MM.1S (cell line): Measurements from ENCODE around the gene GARNL3.

Experiments
- DNase-seq: peaks from one replicate; pipeline ENCODE4 v3.0.0-alpha.2; 2015
- H2AFZ ChIP-seq: fragments of 300-600 bp; sonication (generic); 2 replicates; pipeline ENCODE4 v1.6.0; 2016; ENCODE audit warnings: antibody characterized with exemption, low read length
- H3F3A ChIP-seq: fragments of 300-600 bp; sonication (generic); 2 replicates; pipeline ENCODE4 v1.6.1; 2016; ENCODE audit warnings: mild to moderate bottlenecking, antibody characterized with exemption, low read length, moderate library complexity, mixed read lengths; ENCODE audit not compliant: insufficient read depth
- H3K27ac ChIP-seq: fragments of 300-600 bp; sonication (generic); 2 replicates; pipeline ENCODE4 v1.5.1; 2016; ENCODE audit warnings: mild to moderate bottlenecking, low read length
- H3K27me3 ChIP-seq: fragments of 300-600 bp; sonication (generic); replicated peaks from 2 replicates; pipeline ENCODE4 v1.6.0; 2016; ENCODE audit warnings: low read length; ENCODE audit not compliant: insufficient read depth
- H3K36me3 ChIP-seq: fragments of 300-600 bp; sonication (generic); replicated peaks from 2 replicates; pipeline ENCODE4 v1.6.1; 2016; ENCODE audit warnings: mild to moderate bottlenecking, low read length, mixed read lengths; ENCODE audit not compliant: insufficient read depth
- H3K4me1 ChIP-seq: fragments of 300-600 bp; sonication (generic); 2 replicates; pipeline ENCODE4 v1.6.1; 2016; ENCODE audit warnings: low read length, mixed read lengths
- H3K4me2 ChIP-seq: fragments of 300-600 bp; sonication (generic); 2 replicates; pipeline ENCODE4 v1.6.0; 2016; ENCODE audit warnings: low read depth, low read length
- H3K4me3 ChIP-seq: fragments of 300-600 bp; sonication (generic); 2 replicates; pipeline ENCODE4 v1.5.1; 2016; ENCODE audit warnings: low read length, mixed read lengths
- H3K79me2 ChIP-seq: fragments of 300-600 bp; sonication (generic); 2 replicates; pipeline ENCODE4 v1.6.1; 2016; ENCODE audit warnings: mixed run types, low read length, mixed read lengths
- H3K9ac ChIP-seq: fragments of 300-600 bp; sonication (generic); 2 replicates; pipeline ENCODE4 v1.6.1; 2016; ENCODE audit warnings: low read length, mixed read lengths
- H3K9me2 ChIP-seq: fragments of 300-600 bp; sonication (generic); replicated peaks from 2 replicates; pipeline ENCODE4 v1.6.1; 2016; ENCODE audit warnings: mild to moderate bottlenecking, low read length, mixed read lengths; ENCODE audit not compliant: insufficient read depth
- H3K9me3 ChIP-seq: fragments of 300-600 bp; sonication (generic); replicated peaks from 2 replicates; pipeline ENCODE4 v1.6.1; 2016; ENCODE audit warnings: mild to moderate bottlenecking, low read length, mixed read lengths; ENCODE audit not compliant: insufficient read depth
- H4K20me1 ChIP-seq: fragments of 300-600 bp; sonication (generic); 2 replicates; pipeline ENCODE4 v1.6.1; 2016; ENCODE audit warnings: mild to moderate bottlenecking, low read length, moderate library complexity, mixed read lengths; ENCODE audit not compliant: insufficient read depth
- CTCF ChIP-seq: fragments of 300-600 bp; sonication (generic); IDR thresholded peaks from 2 replicates; pipeline ENCODE4 v1.5.1; 2016; ENCODE audit warnings: antibody characterized with exemption, low read length, mixed read lengths
- EZH2 ChIP-seq: fragments of 300-600 bp; sonication (generic); optimal IDR thresholded peaks from 2 replicates; pipeline ENCODE3; 2017; ENCODE audit warnings: low read depth, mild to moderate bottlenecking, antibody characterized with exemption, low read length, mixed read lengths
- EZH2phosphoT487 ChIP-seq: fragments of 300-600 bp; sonication (generic); IDR thresholded peaks from 2 replicates; pipeline ENCODE4 v1.6.1; 2018; ENCODE audit warnings: antibody characterized with exemption, low read length

GARNL3 gene

GRCh38 chr9:127423476-127423933 is 158.9 kb downstream of the GARNL3 start:
- Histone ChIP-seq H4K20me1 (no peaks in the 10 kb centered on the region), H3K36me3 (no peaks in the 10 kb centered on the region), H3K4me1 (peaks cover 12% of the 10 kb centered on the region), H3K9me2 (no peaks in the 10 kb centered on the region), H2AFZ (peak overlapping the region; percentile 87), H3K27ac (peak overlapping the region; percentile 48; the same call in 1 of the 2 replicates), H3F3A (0 out of 2 replicates have a peak, but pooled peaks cover 4% of the 10 kb centered on the region), H3K4me2 (peak overlapping the region; percentile 97), H3K27me3 (no peaks in the 10 kb centered on the region), H3K9ac (peak overlapping the region; percentile 85), H3K79me2 (peaks cover 59% of the 10 kb centered on the region), H3K9me3 (no peaks in the 10 kb centered on the region), H3K4me3 (peak overlapping the region; percentile 96)
- no peak for TF ChIP-seq CTCF
- DNase-seq, result no peak

GRCh38 chr9:127423934-127424675 is 159.5 kb downstream of the GARNL3 start, which contains the start of gene ZNF79:
Gene ZNF79, plus strand, starts transcription at chr9:127424382. Its CDS starts 406 bp downstream, at chr9:127424788.
- Histone ChIP-seq H3K9me2 (no peaks in the 10 kb centered on the region), H3K79me2 (peaks cover 59% of the 10 kb centered on the region), H3K27me3 (no peaks in the 10 kb centered on the region), H3K36me3 (no peaks in the 10 kb centered on the region), H4K20me1 (no peaks in the 10 kb centered on the region), H2AFZ (peak within 1 kb of the TSS; percentile 87), H3K4me1 (peaks cover 12% of the 10 kb centered on the region), H3K4me3 (peak within 1 kb of the TSS; percentile 96), H3K4me2 (peak within 1 kb of the TSS; percentile 97), H3K27ac (peak within 1 kb of the TSS; percentile 48; the same call in 1 of the 2 replicates), H3K9ac (peak within 1 kb of the TSS; percentile 85), H3F3A (0 out of 2 replicates have a peak, but pooled peaks cover 4% of the 10 kb centered on the region), H3K9me3 (no peaks in the 10 kb centered on the region)
- TF ChIP-seq EZH2phosphoT487, result no peak
- no peak for TF ChIP-seq EZH2
- no peak for TF ChIP-seq CTCF
- DNase-seq, result peak; percentile 93

GRCh38 chr9:127424676-127424999 is 160.1 kb downstream of the GARNL3 start:
- DNase-seq, result no peak
- Histone ChIP-seq H4K20me1 (no peaks in the 10 kb centered on the region), H3K4me1 (peaks cover 12% of the 10 kb centered on the region), H3K9me3 (no peaks in the 10 kb centered on the region), H3K9me2 (no peaks in the 10 kb centered on the region), H3K9ac (peak overlapping the region; percentile 85), H3K79me2 (peaks cover 59% of the 10 kb centered on the region), H3K4me2 (peak overlapping the region; percentile 97), H3K4me3 (peak overlapping the region; percentile 96), H3K27ac (peak overlapping the region; percentile 48; the same call in 1 of the 2 replicates), H3K27me3 (no peaks in the 10 kb centered on the region), H3K36me3 (no peaks in the 10 kb centered on the region), H2AFZ (peak overlapping the region; percentile 87), H3F3A (0 out of 2 replicates have a peak, but pooled peaks cover 4% of the 10 kb centered on the region)
- TF ChIP-seq EZH2 (no peak), CTCF (peak; percentile 8; the same call in 1 of the 2 replicates), EZH2phosphoT487 (no peak)
